ENCODE results near the gene ZNF280C. TPM values are rescaled to one million over a fixed set of nuclear protein-coding genes. Genes with fewer than 3 reads are reported as not detected.

The ZNF280C gene
- total RNA-seq, 3 donors from 2014 or later: 4.9 to 6.4 (median 5.0) TPM

GRCh38 chrX:130167040-130167439 is 101.7 kb downstream of the ZNF280C start:
- DNase-seq (ENCODE audit: low spot score in 2 of 2): no peak
- H3K4me1 ChIP-seq: no peaks in the 10 kb centered on the region
- no peak overlapping the region for H3K27ac ChIP-seq
- H3K4me3 ChIP-seq: peak overlapping the region in 2 of 3 donors; percentile 57 to 66
- H3K27me3 ChIP-seq: peaks cover 0 to 16% of the 10 kb centered on the region in 2 donors
- intact Hi-C loops (cut with DNase I; ENCODE audit: low total_unique reads): no loop called here
- no peaks in the 10 kb centered on the region for H3K9me3 ChIP-seq
- H3K36me3 ChIP-seq: no peaks in the 10 kb centered on the region
- no peak for TF ChIP-seq CTCF (IDR thresholded peaks at IDR 0.05)
- TF ChIP-seq POLR2A (IDR thresholded peaks at IDR 0.05): no peak
- no peak for TF ChIP-seq POLR2AphosphoS5 (IDR thresholded peaks at IDR 0.05)

GRCh38 chrX:130166503-130166777 is 102.3 kb downstream of the ZNF280C start:
- Histone ChIP-seq H3K27ac (peak overlapping the region; percentile 82 to 89), H3K36me3 (no peaks in the 10 kb centered on the region), H3K27me3 (peaks cover 0 to 15% of the 10 kb centered on the region in 2 donors), H3K4me3 (peak overlapping the region; percentile 50 to 66 (median 57)), H3K4me1 (no peaks in the 10 kb centered on the region), H3K9me3 (no peaks in the 10 kb centered on the region)
- no peak for DNase-seq (ENCODE audit: low spot score in 2 of 2)
- intact Hi-C loops (cut with DNase I; ENCODE audit: low total_unique reads): no loop called here
- TF ChIP-seq POLR2A (IDR thresholded peaks at IDR 0.05) (no peak), POLR2AphosphoS5 (IDR thresholded peaks at IDR 0.05) (no peak), CTCF (IDR thresholded peaks at IDR 0.05) (no peak)

- peak; percentile 80 for DNase-seq (ENCODE audit: low spot score in 2 of 2)
- H3K27me3 ChIP-seq: peaks cover 0 to 10% of the 10 kb centered on the region in 2 donors
- intact Hi-C loops (cut with DNase I; ENCODE audit: low total_unique reads): no loop called here
- TF ChIP-seq POLR2A (IDR thresholded peaks at IDR 0.05): no peak
- TF ChIP-seq POLR2AphosphoS5 (IDR thresholded peaks at IDR 0.05): peak; percentile 23 to 64 (median 40)
- TF ChIP-seq CTCF (IDR thresholded peaks at IDR 0.05): peak in 1 of 3 donors; percentile 12
- H3K4me1 ChIP-seq: no peaks in the 10 kb centered on the region
- no peaks in the 10 kb centered on the region for H3K36me3 ChIP-seq
- peak within 1 kb of the TSS; percentile 82 to 89 for H3K27ac ChIP-seq
- peak within 1 kb of the TSS; percentile 50 to 66 (median 57) for H3K4me3 ChIP-seq
- H3K9me3 ChIP-seq: no peaks in the 10 kb centered on the region
Measured at GRCh38 chrX:130165703-130166502, 102.8 kb downstream of the ZNF280C start, which contains the start of gene AIFM1. TSS of gene AIFM1 (minus strand) at chrX:130165841. CDS start at chrX:130165656, 185 bp downstream.

GRCh38 chrX:130165181-130165702 is 103.5 kb downstream of the ZNF280C start:
- Histone ChIP-seq H3K4me1 (no peaks in the 10 kb centered on the region), H3K4me3 (peak overlapping the region; percentile 50 to 66 (median 57)), H3K27ac (peak overlapping the region; percentile 82 to 89), H3K9me3 (no peaks in the 10 kb centered on the region), H3K27me3 (peaks cover 0 to 7% of the 10 kb centered on the region in 2 donors), H3K36me3 (no peaks in the 10 kb centered on the region)
- intact Hi-C loops (cut with DNase I; ENCODE audit: low total_unique reads): no loop called here
- peak in 1 of 2 donors; percentile 50 for DNase-seq (ENCODE audit: low spot score in 2 of 2)
- TF ChIP-seq CTCF (IDR thresholded peaks at IDR 0.05) (no peak), POLR2A (IDR thresholded peaks at IDR 0.05) (no peak), POLR2AphosphoS5 (IDR thresholded peaks at IDR 0.05) (no peak)

GRCh38 chrX:130163398-130163797 is 105.3 kb downstream of the ZNF280C start:
- Histone ChIP-seq H3K4me3 (no peak overlapping the region), H3K27me3 (peaks cover 0 to 5% of the 10 kb centered on the region in 2 donors), H3K9me3 (no peaks in the 10 kb centered on the region), H3K36me3 (no peaks in the 10 kb centered on the region), H3K4me1 (no peaks in the 10 kb centered on the region), H3K27ac (no peak overlapping the region)
- intact Hi-C loops (cut with DNase I; ENCODE audit: low total_unique reads): no loop called here
- no peak for DNase-seq (ENCODE audit: low spot score in 2 of 2)
- TF ChIP-seq POLR2AphosphoS5 (IDR thresholded peaks at IDR 0.05) (no peak), CTCF (IDR thresholded peaks at IDR 0.05) (no peak), POLR2A (IDR thresholded peaks at IDR 0.05) (no peak)
